GM19455 (cell line): ENCODE data around the gene TSPAN18.

Experiments used
- ATAC-seq: cut with Tn5 transposase; IDR thresholded peaks from one replicate; pipeline ENCODE4 v1.9.1; 2021; ENCODE audit not compliant: unreplicated experiment

TSPAN18 gene

GRCh38 chr11:44880953-44881352 is 154.2 kb downstream of the TSPAN18 start:
- ATAC-seq: no peak

- ATAC-seq: no peak
Measured at GRCh38 chr11:44883277-44883676, 156.5 kb downstream of the TSPAN18 start.

GRCh38 chr11:44884056-44884455 is 157.3 kb downstream of the TSPAN18 start:
- ATAC-seq: no peak

GRCh38 chr11:44885065-44885810 is 158.5 kb downstream of the TSPAN18 start:
- no peak for ATAC-seq

GRCh38 chr11:44885919-44886789 is 159.4 kb downstream of the TSPAN18 start:
- ATAC-seq: no peak

- no peak for ATAC-seq
Measured at GRCh38 chr11:44886790-44887140, 160.0 kb downstream of the TSPAN18 start.

GRCh38 chr11:44887636-44888035 is 160.9 kb downstream of the TSPAN18 start:
- ATAC-seq: no peak

GRCh38 chr11:44889266-44889665 is 162.5 kb downstream of the TSPAN18 start:
- ATAC-seq: no peak

- ATAC-seq: no peak
Measured at GRCh38 chr11:44892843-44893242, 166.1 kb downstream of the TSPAN18 start.

GRCh38 chr11:44893308-44893822 is 166.6 kb downstream of the TSPAN18 start:
- ATAC-seq: no peak

GRCh38 chr11:44893846-44894617 is 167.3 kb downstream of the TSPAN18 start:
- no peak for ATAC-seq

GRCh38 chr11:44899959-44900358 is 173.2 kb downstream of the TSPAN18 start:
- no peak for ATAC-seq

- no peak for ATAC-seq
Measured at GRCh38 chr11:44901120-44901633, 174.4 kb downstream of the TSPAN18 start.

GRCh38 chr11:44901786-44902185 is 175.0 kb downstream of the TSPAN18 start:
- no peak for ATAC-seq

- ATAC-seq: no peak
Measured at GRCh38 chr11:44903035-44903434, 176.3 kb downstream of the TSPAN18 start.

GRCh38 chr11:44903518-44903917 is 176.8 kb downstream of the TSPAN18 start:
- ATAC-seq: no peak

GRCh38 chr11:44904261-44905020 is 177.7 kb downstream of the TSPAN18 start:
- no peak for ATAC-seq

- no peak for ATAC-seq
Measured at GRCh38 chr11:44905131-44905866, 178.5 kb downstream of the TSPAN18 start.

- ATAC-seq: no peak
Measured at GRCh38 chr11:44906649-44907048, 179.9 kb downstream of the TSPAN18 start.

- ATAC-seq: no peak
Measured at GRCh38 chr11:44909557-44909956, 182.8 kb downstream of the TSPAN18 start.
